Measurements from ENCODE around the gene IFITM1. TPM values are rescaled to one million over a fixed set of nuclear protein-coding genes. Genes with fewer than 3 reads are reported as not detected.

Gene IFITM1
- polyA plus RNA-seq, 1 donor from 2014 or later, result 0.35 TPM

DNA sequence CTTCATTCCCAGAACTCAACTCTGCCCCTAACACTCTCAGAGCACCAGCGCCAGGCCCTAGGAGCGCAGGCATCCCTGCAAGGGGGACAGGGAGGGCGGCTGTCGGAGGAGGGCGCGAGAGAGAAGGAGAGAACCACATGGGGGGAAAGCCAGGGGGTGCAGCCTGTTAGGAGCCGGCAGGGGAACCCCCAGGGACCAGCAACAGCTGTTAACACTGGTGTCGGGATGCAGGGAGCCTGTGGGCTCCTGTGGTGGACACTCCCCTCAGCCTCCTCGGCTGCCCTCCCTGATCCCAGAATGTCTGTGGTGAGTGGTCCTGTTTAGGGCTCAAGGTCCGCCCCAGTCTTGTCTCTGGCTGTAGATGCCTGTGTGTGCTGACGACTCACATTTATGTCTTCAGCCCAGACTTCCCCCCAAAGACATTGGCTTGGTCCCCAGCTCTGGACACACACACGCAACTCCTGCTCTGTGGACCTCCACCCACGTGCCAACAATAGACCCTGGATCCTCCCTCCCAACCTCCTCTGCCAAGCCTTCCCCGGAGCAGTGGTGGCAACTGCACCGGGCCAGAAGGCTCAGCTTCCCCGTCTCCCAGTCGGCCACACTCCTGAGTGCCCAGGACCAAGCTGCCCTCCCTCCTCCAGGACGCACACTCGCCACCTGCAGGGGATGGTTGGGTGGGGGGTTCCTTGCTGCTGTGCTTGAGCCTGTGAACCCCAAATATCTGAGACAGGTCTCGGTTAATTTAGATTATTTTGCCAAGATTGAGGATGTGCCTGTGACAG, 13.7 kb upstream of the IFITM1 start:
- Histone ChIP-seq H3K9me2 (ENCODE audit: insufficient read depth, low read length) (no peaks in the 10 kb centered on the region), H3K9me3 (ENCODE audit: low read length) (no peaks in the 10 kb centered on the region), H3K4me2 (ENCODE audit: low read length) (no peak overlapping the region), H3K4me3 (ENCODE audit: low read length) (no peak overlapping the region), H3K27ac (ENCODE audit: low read length) (no peak overlapping the region), H2AFZ (ENCODE audit: low read depth, low read length) (no peak overlapping the region), H3K27me3 (ENCODE audit: insufficient read depth, low read depth, low read length) (no peaks in the 10 kb centered on the region), H4K20me1 (ENCODE audit: insufficient read depth) (no peaks in the 10 kb centered on the region), H3K9ac (ENCODE audit: low read length) (no peak overlapping the region), H3K36me3 (ENCODE audit: insufficient read depth, low read length) (no peaks in the 10 kb centered on the region), H3K79me2 (replicated peaks; ENCODE audit: insufficient read depth, low read length) (no peaks in the 10 kb centered on the region), H3F3A (ENCODE audit: insufficient read depth, low read length, poor library complexity, severe bottlenecking) (no peaks in the 10 kb centered on the region)
- TF ChIP-seq POLR2AphosphoS5 (IDR thresholded peaks at IDR 0.05) (no peak), SMC3 (conservative IDR thresholded peaks at IDR 0.05; ENCODE audit: poor library complexity) (no peak), EP300 (conservative IDR thresholded peaks at IDR 0.05; ENCODE audit: poor library complexity, severe bottlenecking) (no peak), EZH2 (IDR thresholded peaks at IDR 0.05; ENCODE audit: borderline replicate concordance, insufficient read depth, low read length, poor library complexity, severe bottlenecking) (no peak), MXI1 (conservative IDR thresholded peaks at IDR 0.05; ENCODE audit: poor library complexity, severe bottlenecking) (no peak), RAD21 (conservative IDR thresholded peaks at IDR 0.05) (no peak), TAF1 (IDR thresholded peaks at IDR 0.05; ENCODE audit: low read depth) (no peak)
- TF ChIP-seq, protein P1, sequence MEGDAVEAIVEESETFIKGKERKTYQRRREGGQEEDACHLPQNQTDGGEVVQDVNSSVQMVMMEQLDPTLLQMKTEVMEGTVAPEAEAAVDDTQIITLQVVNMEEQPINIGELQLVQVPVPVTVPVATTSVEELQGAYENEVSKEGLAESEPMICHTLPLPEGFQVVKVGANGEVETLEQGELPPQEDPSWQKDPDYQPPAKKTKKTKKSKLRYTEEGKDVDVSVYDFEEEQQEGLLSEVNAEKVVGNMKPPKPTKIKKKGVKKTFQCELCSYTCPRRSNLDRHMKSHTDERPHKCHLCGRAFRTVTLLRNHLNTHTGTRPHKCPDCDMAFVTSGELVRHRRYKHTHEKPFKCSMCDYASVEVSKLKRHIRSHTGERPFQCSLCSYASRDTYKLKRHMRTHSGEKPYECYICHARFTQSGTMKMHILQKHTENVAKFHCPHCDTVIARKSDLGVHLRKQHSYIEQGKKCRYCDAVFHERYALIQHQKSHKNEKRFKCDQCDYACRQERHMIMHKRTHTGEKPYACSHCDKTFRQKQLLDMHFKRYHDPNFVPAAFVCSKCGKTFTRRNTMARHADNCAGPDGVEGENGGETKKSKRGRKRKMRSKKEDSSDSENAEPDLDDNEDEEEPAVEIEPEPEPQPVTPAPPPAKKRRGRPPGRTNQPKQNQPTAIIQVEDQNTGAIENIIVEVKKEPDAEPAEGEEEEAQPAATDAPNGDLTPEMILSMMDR (IDR thresholded peaks at IDR 0.05; ENCODE audit: poor library complexity, severe bottlenecking), result no peak
- TF ChIP-seq, protein P2, sequence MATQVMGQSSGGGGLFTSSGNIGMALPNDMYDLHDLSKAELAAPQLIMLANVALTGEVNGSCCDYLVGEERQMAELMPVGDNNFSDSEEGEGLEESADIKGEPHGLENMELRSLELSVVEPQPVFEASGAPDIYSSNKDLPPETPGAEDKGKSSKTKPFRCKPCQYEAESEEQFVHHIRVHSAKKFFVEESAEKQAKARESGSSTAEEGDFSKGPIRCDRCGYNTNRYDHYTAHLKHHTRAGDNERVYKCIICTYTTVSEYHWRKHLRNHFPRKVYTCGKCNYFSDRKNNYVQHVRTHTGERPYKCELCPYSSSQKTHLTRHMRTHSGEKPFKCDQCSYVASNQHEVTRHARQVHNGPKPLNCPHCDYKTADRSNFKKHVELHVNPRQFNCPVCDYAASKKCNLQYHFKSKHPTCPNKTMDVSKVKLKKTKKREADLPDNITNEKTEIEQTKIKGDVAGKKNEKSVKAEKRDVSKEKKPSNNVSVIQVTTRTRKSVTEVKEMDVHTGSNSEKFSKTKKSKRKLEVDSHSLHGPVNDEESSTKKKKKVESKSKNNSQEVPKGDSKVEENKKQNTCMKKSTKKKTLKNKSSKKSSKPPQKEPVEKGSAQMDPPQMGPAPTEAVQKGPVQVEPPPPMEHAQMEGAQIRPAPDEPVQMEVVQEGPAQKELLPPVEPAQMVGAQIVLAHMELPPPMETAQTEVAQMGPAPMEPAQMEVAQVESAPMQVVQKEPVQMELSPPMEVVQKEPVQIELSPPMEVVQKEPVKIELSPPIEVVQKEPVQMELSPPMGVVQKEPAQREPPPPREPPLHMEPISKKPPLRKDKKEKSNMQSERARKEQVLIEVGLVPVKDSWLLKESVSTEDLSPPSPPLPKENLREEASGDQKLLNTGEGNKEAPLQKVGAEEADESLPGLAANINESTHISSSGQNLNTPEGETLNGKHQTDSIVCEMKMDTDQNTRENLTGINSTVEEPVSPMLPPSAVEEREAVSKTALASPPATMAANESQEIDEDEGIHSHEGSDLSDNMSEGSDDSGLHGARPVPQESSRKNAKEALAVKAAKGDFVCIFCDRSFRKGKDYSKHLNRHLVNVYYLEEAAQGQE (IDR thresholded peaks at IDR 0.05; ENCODE audit: borderline replicate concordance), result no peak

DNA sequence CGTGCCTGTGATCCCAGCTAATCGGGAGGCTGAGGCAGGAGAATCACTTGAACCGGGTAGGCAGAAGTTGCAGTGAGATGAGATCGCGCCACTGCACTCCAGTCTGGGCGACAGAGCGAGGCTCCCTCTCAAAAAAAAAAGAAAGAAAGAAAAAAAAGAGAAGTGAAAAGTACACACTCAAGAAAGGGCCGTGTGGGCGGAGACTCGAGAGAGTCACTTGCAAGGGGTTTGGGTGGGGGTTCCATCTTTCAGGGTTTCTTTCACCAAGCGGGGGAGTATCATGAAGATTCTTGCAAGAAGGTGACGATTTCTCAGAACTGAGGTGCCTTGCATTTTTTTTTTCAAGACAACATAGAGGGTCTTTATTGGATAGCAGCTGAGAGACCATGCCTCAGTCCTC, 10.5 kb upstream of the IFITM1 start:
- no peaks in the 10 kb centered on the region for H4K20me1 ChIP-seq (ENCODE audit: insufficient read depth)
- no peak overlapping the region for H3K27ac ChIP-seq (ENCODE audit: low read length)
- no peak overlapping the region for H3K9ac ChIP-seq (ENCODE audit: low read length)
- H2AFZ ChIP-seq (ENCODE audit: low read depth, low read length), result no peak overlapping the region
- H3K36me3 ChIP-seq (ENCODE audit: insufficient read depth, low read length), result no peaks in the 10 kb centered on the region
- H3K79me2 ChIP-seq (replicated peaks; ENCODE audit: insufficient read depth, low read length), result no peaks in the 10 kb centered on the region
- H3K9me3 ChIP-seq (ENCODE audit: low read length), result no peaks in the 10 kb centered on the region
- H3K4me3 ChIP-seq (ENCODE audit: low read length), result no peak overlapping the region
- no peak overlapping the region for H3K4me2 ChIP-seq (ENCODE audit: low read length)
- H3K27me3 ChIP-seq (ENCODE audit: insufficient read depth, low read depth, low read length), result no peaks in the 10 kb centered on the region
- no peak for TF ChIP-seq MXI1 (conservative IDR thresholded peaks at IDR 0.05; ENCODE audit: poor library complexity, severe bottlenecking)
- TF ChIP-seq EZH2 (IDR thresholded peaks at IDR 0.05; ENCODE audit: borderline replicate concordance, insufficient read depth, low read length, poor library complexity, severe bottlenecking), result no peak
- no peak for TF ChIP-seq TAF1 (IDR thresholded peaks at IDR 0.05; ENCODE audit: low read depth)
- TF ChIP-seq RAD21 (conservative IDR thresholded peaks at IDR 0.05), result no peak
- TF ChIP-seq EP300 (conservative IDR thresholded peaks at IDR 0.05; ENCODE audit: poor library complexity, severe bottlenecking), result no peak
- TF ChIP-seq, protein P2 (IDR thresholded peaks at IDR 0.05; ENCODE audit: borderline replicate concordance), result no peak
- TF ChIP-seq SMC3 (conservative IDR thresholded peaks at IDR 0.05; ENCODE audit: poor library complexity), result no peak
- TF ChIP-seq, protein P1 (IDR thresholded peaks at IDR 0.05; ENCODE audit: poor library complexity, severe bottlenecking), result no peak
- no peak for TF ChIP-seq POLR2AphosphoS5 (IDR thresholded peaks at IDR 0.05)
- no peaks in the 10 kb centered on the region for H3K9me2 ChIP-seq (ENCODE audit: insufficient read depth, low read length)
- no peaks in the 10 kb centered on the region for H3F3A ChIP-seq (ENCODE audit: insufficient read depth, low read length, poor library complexity, severe bottlenecking)

All from neural cell (in vitro differentiated cells).